ENCODE measurements around the gene PLEKHH3.
"Not testable (repeated sequence)": the region's sequence is repeated elsewhere in the genome, so short reads cannot be mapped to it uniquely, and the experiment has no call there.

Gene PLEKHH3

GRCh38 chr17:42640121-42640520 lies 36.7 kb downstream of the PLEKHH3 start:
- no peak overlapping the region for H3K4me3 ChIP-seq (IDR thresholded peaks at IDR 0.05; ENCODE audit: insufficient read depth, low read depth, low read length)
- H3K9ac ChIP-seq = no peak overlapping the region
- no peaks in the 10 kb centered on the region for H3K27me3 ChIP-seq (ENCODE audit: insufficient read depth, low read depth)

GRCh38 chr17:42639525-42640113 lies 37.2 kb downstream of the PLEKHH3 start:
- Histone ChIP-seq H3K9ac (no peak overlapping the region), H4K20me1 (ENCODE audit: insufficient read depth) (no peaks in the 10 kb centered on the region), H2AFZ (ENCODE audit: low read depth) (no peak overlapping the region), H3K27ac (no peak overlapping the region), H3K36me3 (ENCODE audit: insufficient read depth) (no peaks in the 10 kb centered on the region), H3K27me3 (ENCODE audit: insufficient read depth, low read depth) (no peaks in the 10 kb centered on the region), H3K4me1 (ENCODE audit: low read depth, poor library complexity, severe bottlenecking) (no peaks in the 10 kb centered on the region), H3K4me3 (IDR thresholded peaks at IDR 0.05; ENCODE audit: insufficient read depth, low read depth, low read length) (no peak overlapping the region), H3K79me2 (ENCODE audit: insufficient read depth, low read depth) (no peaks in the 10 kb centered on the region), H3K4me2 (no peak overlapping the region)
- TF ChIP-seq CTCF (conservative IDR thresholded peaks at IDR 0.05; ENCODE audit: low read depth, low read length) = no peak

More at GRCh38 chr17:42640121-42640520, 36.7 kb downstream of the PLEKHH3 start:
- no peak overlapping the region for H3K27ac ChIP-seq
- no peaks in the 10 kb centered on the region for H3K4me1 ChIP-seq (ENCODE audit: low read depth, poor library complexity, severe bottlenecking)
- no peak for TF ChIP-seq CTCF (conservative IDR thresholded peaks at IDR 0.05; ENCODE audit: low read depth, low read length)
- no peaks in the 10 kb centered on the region for H4K20me1 ChIP-seq (ENCODE audit: insufficient read depth)
- H3K79me2 ChIP-seq (ENCODE audit: insufficient read depth, low read depth) = no peaks in the 10 kb centered on the region
- H2AFZ ChIP-seq (ENCODE audit: low read depth) = no peak overlapping the region
- H3K36me3 ChIP-seq (ENCODE audit: insufficient read depth) = no peaks in the 10 kb centered on the region
- H3K4me2 ChIP-seq = no peak overlapping the region

GRCh38 chr17:42632949-42633444 lies 43.8 kb downstream of the PLEKHH3 start:
- Histone ChIP-seq H3K27ac (no peak overlapping the region), H3K4me1 (ENCODE audit: low read depth, poor library complexity, severe bottlenecking) (no peaks in the 10 kb centered on the region), H3K9ac (no peak overlapping the region), H3K79me2 (ENCODE audit: insufficient read depth, low read depth) (no peaks in the 10 kb centered on the region), H3K27me3 (ENCODE audit: insufficient read depth, low read depth) (no peaks in the 10 kb centered on the region), H4K20me1 (ENCODE audit: insufficient read depth) (no peaks in the 10 kb centered on the region), H2AFZ (ENCODE audit: low read depth) (no peak overlapping the region), H3K36me3 (ENCODE audit: insufficient read depth) (no peaks in the 10 kb centered on the region), H3K4me2 (no peak overlapping the region), H3K4me3 (IDR thresholded peaks at IDR 0.05; ENCODE audit: insufficient read depth, low read depth, low read length) (no peak overlapping the region)
- TF ChIP-seq CTCF (conservative IDR thresholded peaks at IDR 0.05; ENCODE audit: low read depth, low read length) = no peak

- H3K9ac ChIP-seq = no peak overlapping the region
- no peak overlapping the region for H3K27ac ChIP-seq
- H3K36me3 ChIP-seq (ENCODE audit: insufficient read depth) = no peaks in the 10 kb centered on the region
- no peak for TF ChIP-seq CTCF (conservative IDR thresholded peaks at IDR 0.05; ENCODE audit: low read depth, low read length)
- no peak overlapping the region for H2AFZ ChIP-seq (ENCODE audit: low read depth)
- H4K20me1 ChIP-seq (ENCODE audit: insufficient read depth) = no peaks in the 10 kb centered on the region
- H3K4me2 ChIP-seq = no peak overlapping the region
- H3K4me1 ChIP-seq (ENCODE audit: low read depth, poor library complexity, severe bottlenecking) = no peaks in the 10 kb centered on the region
- no peaks in the 10 kb centered on the region for H3K79me2 ChIP-seq (ENCODE audit: insufficient read depth, low read depth)
- no peaks in the 10 kb centered on the region for H3K27me3 ChIP-seq (ENCODE audit: insufficient read depth, low read depth)
- H3K4me3 ChIP-seq (IDR thresholded peaks at IDR 0.05; ENCODE audit: insufficient read depth, low read depth, low read length) = no peak overlapping the region
Observed at GRCh38 chr17:42629411-42630009, 47.3 kb downstream of the PLEKHH3 start.

- not testable (repeated sequence) for H3K79me2 ChIP-seq (ENCODE audit: insufficient read depth, low read depth); H3K9ac ChIP-seq; H3K4me2 ChIP-seq; H4K20me1 ChIP-seq (ENCODE audit: insufficient read depth); H2AFZ ChIP-seq (ENCODE audit: low read depth); H3K27ac ChIP-seq; H3K27me3 ChIP-seq (ENCODE audit: insufficient read depth, low read depth); H3K4me3 ChIP-seq (IDR thresholded peaks at IDR 0.05; ENCODE audit: insufficient read depth, low read depth, low read length); H3K36me3 ChIP-seq (ENCODE audit: insufficient read depth)
- peaks cover 14% of the 10 kb centered on the region for H3K4me1 ChIP-seq (ENCODE audit: low read depth, poor library complexity, severe bottlenecking)
Observed at GRCh38 chr17:42627032-42627764, 49.6 kb downstream of the PLEKHH3 start.

All from KMS-11 (cell line).